GM13976 (cell line): ENCODE measurements around the gene LCP2.
A peak's percentile ranks its signal among the peaks of the same experiment; 100 is the strongest.

Source experiments
- DNase-seq: peaks from one replicate; pipeline ENCODE4 v3.0.0; 2012; ENCODE audit warnings: low spot score
- in situ Hi-C: fragments of 300-500 bp; cut with MboI; formaldehyde crosslinking; loops from one replicate; pipeline ENCODE4 v1.12.0; 2022; ENCODE audit warnings: low sequenced_read_pairs, mixed read lengths, inconsistent platforms; ENCODE audit not compliant: unreplicated experiment
- TF ChIP-seq, protein P1 (sequence below): IDR thresholded peaks from 2 replicates; pipeline ENCODE4 v1.5.1; 2012; ENCODE audit warnings: borderline replicate concordance, mild to moderate bottlenecking; ENCODE audit not compliant: insufficient read depth; ENCODE audit errors: extremely low read depth, missing control alignments, control extremely low read depth

LCP2 gene

GRCh38 chr5:170256571-170256970 lies 41.0 kb downstream of the LCP2 start:
- no peak for DNase-seq
- in situ Hi-C loops, result no loop called here
- TF ChIP-seq, protein P1, sequence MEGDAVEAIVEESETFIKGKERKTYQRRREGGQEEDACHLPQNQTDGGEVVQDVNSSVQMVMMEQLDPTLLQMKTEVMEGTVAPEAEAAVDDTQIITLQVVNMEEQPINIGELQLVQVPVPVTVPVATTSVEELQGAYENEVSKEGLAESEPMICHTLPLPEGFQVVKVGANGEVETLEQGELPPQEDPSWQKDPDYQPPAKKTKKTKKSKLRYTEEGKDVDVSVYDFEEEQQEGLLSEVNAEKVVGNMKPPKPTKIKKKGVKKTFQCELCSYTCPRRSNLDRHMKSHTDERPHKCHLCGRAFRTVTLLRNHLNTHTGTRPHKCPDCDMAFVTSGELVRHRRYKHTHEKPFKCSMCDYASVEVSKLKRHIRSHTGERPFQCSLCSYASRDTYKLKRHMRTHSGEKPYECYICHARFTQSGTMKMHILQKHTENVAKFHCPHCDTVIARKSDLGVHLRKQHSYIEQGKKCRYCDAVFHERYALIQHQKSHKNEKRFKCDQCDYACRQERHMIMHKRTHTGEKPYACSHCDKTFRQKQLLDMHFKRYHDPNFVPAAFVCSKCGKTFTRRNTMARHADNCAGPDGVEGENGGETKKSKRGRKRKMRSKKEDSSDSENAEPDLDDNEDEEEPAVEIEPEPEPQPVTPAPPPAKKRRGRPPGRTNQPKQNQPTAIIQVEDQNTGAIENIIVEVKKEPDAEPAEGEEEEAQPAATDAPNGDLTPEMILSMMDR, result no peak

GRCh38 chr5:170254056-170254455 lies 43.5 kb downstream of the LCP2 start:
- in situ Hi-C loops, result no loop called here
- TF ChIP-seq, protein P1, result no peak
- peak; percentile 55 for DNase-seq

GRCh38 chr5:170252720-170253350 lies 44.7 kb downstream of the LCP2 start:
- no peak for DNase-seq
- in situ Hi-C loops, result no loop called here
- TF ChIP-seq, protein P1, result no peak

- TF ChIP-seq, protein P1, result no peak
- no peak for DNase-seq
- in situ Hi-C loops, result no loop called here
Measured at GRCh38 chr5:170252109-170252508, 45.5 kb downstream of the LCP2 start.

GRCh38 chr5:170251462-170251861 lies 46.1 kb downstream of the LCP2 start:
- DNase-seq, result no peak
- TF ChIP-seq, protein P1, result no peak
- in situ Hi-C loops, result no loop called here

DNA sequence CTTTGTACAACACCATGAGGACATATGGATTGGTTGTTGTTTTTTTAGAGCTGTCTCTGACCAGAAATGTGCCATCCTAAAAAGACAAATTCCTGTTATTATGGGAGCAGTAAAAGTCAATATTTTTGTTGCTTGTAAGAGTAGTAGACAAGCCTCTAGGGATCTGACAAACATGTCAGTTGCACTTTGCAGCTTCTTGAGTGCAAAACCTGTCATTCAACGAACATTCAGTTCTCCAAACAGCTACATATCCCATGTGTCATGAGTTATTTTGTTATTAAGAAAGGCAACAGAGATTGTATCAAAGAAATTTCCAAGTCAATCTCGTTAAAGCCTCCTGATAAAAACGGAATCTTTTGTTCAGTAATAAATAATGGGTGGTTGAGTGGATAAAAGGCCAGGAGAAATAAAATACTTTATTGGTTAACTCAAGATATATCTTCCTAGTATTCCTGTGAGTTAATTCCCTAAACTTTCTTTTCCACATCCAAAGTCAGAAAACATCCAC lies 46.7 kb downstream of the LCP2 start:
- DNase-seq, result no peak
- in situ Hi-C loops, result no loop called here
- TF ChIP-seq, protein P1, result no peak
